Measurements from ENCODE around the gene C5orf22.

- no peak for TF ChIP-seq POLR2A (IDR thresholded peaks at IDR 0.05)
- TF ChIP-seq CTCF (IDR thresholded peaks at IDR 0.05): no peak
Observed at GRCh38 chr5:31585895-31586270, 53.8 kb downstream of the C5orf22 start.

Measured in ovary (tissue), 3 donors.